Spinal cord (tissue), 10 donors: ENCODE measurements around the gene APBA2. TPM values are rescaled to one million over a fixed set of nuclear protein-coding genes. Genes with fewer than 3 reads are reported as not detected.
A peak's percentile ranks its signal among the peaks of the same experiment; 100 is the strongest.

Source experiments
- DNase-seq, 6 donors: peaks; one replicate each; pipeline versions ENCODE4 v3.0.0 to v3.0.0-alpha.2; 2013 to 2015; ENCODE audit warnings: low spot score in 6 of 6, low read depth in 4 of 6
- H3K27ac ChIP-seq: one replicate; pipeline ENCODE4 v1.5.1; 2013; ENCODE audit warnings: low read depth, low read length, control low read depth
- H3K27me3 ChIP-seq: one replicate; pipeline ENCODE4 v1.6.1; 2013; ENCODE audit warnings: low read length; ENCODE audit not compliant: control insufficient read depth, insufficient read depth
- H3K36me3 ChIP-seq: one replicate; pipeline ENCODE4 v1.6.1; 2013; ENCODE audit warnings: low read length; ENCODE audit not compliant: control insufficient read depth, insufficient read depth
- H3K4me1 ChIP-seq: one replicate; pipeline ENCODE4 v1.6.1; 2013; ENCODE audit warnings: low read length; ENCODE audit not compliant: control insufficient read depth, insufficient read depth
- H3K4me3 ChIP-seq: one replicate; pipeline ENCODE4 v1.5.1; 2013; ENCODE audit warnings: low read depth, low read length, control low read depth
- H3K9me3 ChIP-seq: one replicate; pipeline ENCODE4 v1.6.1; 2013; ENCODE audit warnings: low read length; ENCODE audit not compliant: control insufficient read depth, insufficient read depth
- WGBS: methylation state at CpG from one replicate; pipeline ENCODE4 v1.1.5; 2013; ENCODE audit warnings: missing lambda C conversion rate; ENCODE audit not compliant: insufficient coverage; 5-methylcytosine and 5-hydroxymethylcytosine counted together
- polyA plus RNA-seq, 2 donors: library from polyadenylated mRNA; unstranded; fragments of 120-200 nt; gene quantifications; one replicate each; pipeline ENCODE4 v1.2.1, GENCODE V29; 2013; ENCODE audit not compliant: insufficient read length in 2 of 2
- total RNA-seq, 2 donors: library from RNA; depleted of rRNA in 1 of 2; stranded (reverse); fragments of 120-200 nt in 1 of 2; fragments of >200 nt in 1 of 2; gene quantifications; one replicate each; pipeline versions ENCODE4 v1.2.3 to v1.2.4, GENCODE V29; 2013 to 2014
- donor health status: healthy.

APBA2 gene
- total and polyA plus RNA-seq, 4 donors: 46.2 to 111 (median 89.9) TPM

DNA sequence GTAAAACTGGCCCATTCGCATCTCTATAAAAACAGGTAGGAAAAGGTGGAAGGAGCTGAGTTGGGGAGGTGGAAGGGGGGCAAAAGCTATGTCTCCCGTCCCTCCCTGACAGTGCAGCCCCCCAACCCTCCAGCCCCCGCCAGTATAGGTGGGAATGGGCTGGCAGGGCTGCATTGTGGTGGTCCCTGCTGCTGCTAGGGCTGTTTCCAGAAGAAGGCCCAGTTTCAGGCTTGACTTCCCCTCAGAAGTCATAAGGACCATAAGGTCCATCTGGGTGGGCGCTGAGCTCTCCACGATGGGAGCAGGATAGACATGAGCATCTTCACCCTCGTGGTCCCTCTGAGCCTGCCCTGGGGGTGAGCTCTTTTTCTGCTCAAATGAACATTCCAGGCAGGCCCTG lies 44.2 kb downstream of the APBA2 start:
- Histone ChIP-seq H3K27me3 (no peaks in the 10 kb centered on the region), H3K9me3 (no peaks in the 10 kb centered on the region), H3K4me3 (no peak overlapping the region), H3K27ac (no peak overlapping the region), H3K4me1 (peaks cover 29% of the 10 kb centered on the region), H3K36me3 (peaks cover 8% of the 10 kb centered on the region)
- no peak for DNase-seq
- 94% methylated on average over 2 of the region's 6 CpGs for WGBS

DNA sequence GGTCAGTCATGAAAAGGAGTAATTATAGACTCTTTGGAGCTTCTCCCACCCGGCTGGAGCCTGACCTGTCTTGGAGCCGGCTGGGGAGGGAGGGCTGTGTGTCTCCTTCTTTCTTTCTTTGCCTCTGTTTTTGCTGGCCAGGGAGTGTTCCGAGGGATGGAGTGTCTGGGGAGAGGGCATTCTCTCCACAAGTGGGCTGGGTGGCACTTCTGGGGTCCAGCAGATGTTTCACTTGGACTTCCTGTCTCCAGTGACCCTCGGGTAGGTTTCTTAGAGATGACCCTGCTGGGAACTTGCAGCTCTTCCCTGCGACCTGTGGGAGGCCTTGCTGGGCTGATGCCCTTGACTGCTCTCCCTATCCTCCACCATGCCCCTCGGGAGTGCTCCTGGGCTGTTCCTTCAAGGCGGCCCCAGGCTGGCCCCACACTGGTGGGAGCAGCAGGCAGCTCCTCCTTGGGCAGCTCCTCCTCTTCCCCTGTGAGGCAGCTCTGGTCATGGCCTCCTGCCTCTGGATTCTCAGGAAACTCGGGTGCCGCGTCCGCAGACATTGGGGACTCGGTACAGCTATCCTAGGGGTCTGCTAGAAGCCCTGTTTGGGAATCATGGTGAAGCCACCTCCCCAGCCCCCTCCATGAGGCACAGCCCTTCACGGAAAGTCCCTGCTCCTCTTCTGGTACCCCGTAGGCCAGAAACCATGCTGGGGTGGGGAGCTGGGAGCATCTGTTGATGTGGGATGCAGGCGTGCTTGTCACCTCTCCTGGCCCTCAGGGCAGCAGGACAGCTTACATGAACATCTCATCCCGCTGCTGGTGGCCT lies 44.9 kb downstream of the APBA2 start:
- H3K4me1 ChIP-seq: peaks cover 36% of the 10 kb centered on the region
- no peaks in the 10 kb centered on the region for H3K9me3 ChIP-seq
- no peak for DNase-seq
- H3K27me3 ChIP-seq: no peaks in the 10 kb centered on the region
- H3K27ac ChIP-seq: no peak overlapping the region
- no peak overlapping the region for H3K4me3 ChIP-seq
- H3K36me3 ChIP-seq: peaks cover 11% of the 10 kb centered on the region
- 89% methylated on average over 15 of the region's 16 CpGs for WGBS

DNA sequence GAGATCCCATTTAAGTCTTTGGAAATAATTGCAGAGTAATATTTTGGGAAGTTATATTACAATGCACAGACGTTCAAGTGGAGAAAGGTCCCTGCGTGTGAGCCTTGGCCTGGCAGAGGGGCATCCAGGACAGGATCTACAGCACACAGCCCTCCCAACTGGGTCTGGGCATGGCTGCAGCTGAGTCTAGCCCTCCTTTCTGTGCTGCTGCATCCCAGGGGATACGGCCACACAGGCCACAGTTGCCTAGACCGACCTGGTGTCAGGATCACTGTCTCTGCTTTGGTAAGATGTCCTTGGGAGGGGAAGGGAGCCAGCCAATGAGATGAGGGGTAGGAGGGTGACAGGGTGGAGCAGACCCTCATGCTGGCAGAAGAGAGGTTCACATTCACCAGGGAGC lies 46.1 kb downstream of the APBA2 start:
- H3K36me3 ChIP-seq: peaks cover 15% of the 10 kb centered on the region
- peaks cover 46% of the 10 kb centered on the region for H3K4me1 ChIP-seq
- H3K4me3 ChIP-seq: no peak overlapping the region
- 81% methylated on average over 4 of the region's 4 CpGs for WGBS
- no peak for DNase-seq
- no peaks in the 10 kb centered on the region for H3K9me3 ChIP-seq
- no peaks in the 10 kb centered on the region for H3K27me3 ChIP-seq
- H3K27ac ChIP-seq: no peak overlapping the region

DNA sequence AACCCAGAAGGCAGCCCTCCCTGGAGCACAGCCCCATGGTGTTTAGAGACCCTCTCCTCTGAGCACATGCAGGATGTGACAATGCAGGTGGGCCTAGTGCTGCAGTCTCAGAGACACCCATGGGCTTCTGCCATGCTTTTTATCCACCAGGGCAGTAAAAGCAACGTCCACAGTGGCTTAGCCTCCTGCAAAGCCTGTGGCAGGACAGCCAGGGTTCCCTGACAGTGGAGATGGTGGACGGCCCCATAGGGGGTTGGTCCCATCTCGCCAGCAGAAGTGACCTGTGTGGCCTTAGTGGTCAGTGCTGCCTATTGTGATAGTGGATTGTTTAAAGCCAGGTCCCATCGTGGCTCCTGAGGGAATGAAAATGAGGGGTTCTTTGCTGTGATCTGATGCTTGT lies 46.6 kb downstream of the APBA2 start:
- Histone ChIP-seq H3K36me3 (peaks cover 15% of the 10 kb centered on the region), H3K9me3 (no peaks in the 10 kb centered on the region), H3K27me3 (no peaks in the 10 kb centered on the region), H3K4me1 (peaks cover 51% of the 10 kb centered on the region), H3K27ac (no peak overlapping the region), H3K4me3 (no peak overlapping the region)
- WGBS: 93% methylated on average over 3 of the region's 4 CpGs
- no peak for DNase-seq

DNA sequence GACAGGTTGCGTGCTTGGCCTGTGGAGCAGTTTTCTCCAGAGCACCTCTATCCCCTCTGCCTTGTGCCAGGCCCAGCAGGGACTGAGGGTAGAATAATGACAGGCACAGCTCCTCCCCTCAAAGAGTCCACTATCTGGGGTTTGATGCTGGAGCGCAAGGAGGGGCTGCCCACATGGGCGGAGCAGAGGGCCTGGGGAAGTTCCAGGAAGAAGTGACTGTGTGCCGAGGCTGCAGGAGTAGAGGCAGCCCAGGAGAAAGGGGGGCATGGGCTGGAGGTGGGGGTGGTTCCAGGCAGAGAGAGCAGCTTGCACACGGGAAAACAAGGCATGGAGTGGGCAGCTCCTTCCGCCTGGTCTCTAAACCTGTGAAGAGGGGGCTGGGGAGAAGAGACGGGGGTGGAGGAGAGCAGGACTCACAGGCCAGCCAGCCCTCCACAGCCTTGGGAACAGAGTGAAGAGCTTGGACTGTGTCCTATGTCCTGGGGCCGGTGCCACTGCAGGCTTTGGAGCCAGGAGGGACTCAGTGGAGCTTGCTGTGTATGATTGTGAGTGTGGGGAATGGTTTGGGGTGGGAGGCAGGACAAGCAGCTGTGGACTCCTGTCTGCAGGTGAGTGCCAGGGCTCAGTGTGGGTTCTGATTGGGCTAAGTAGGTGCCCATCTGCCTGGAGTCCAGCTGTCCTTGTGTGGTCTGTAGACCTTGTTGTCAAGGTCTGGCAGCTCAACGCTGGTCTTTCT lies 48.1 kb downstream of the APBA2 start:
- WGBS: 58% methylated on average over 9 of the region's 9 CpGs
- Histone ChIP-seq H3K36me3 (peaks cover 15% of the 10 kb centered on the region), H3K27me3 (no peaks in the 10 kb centered on the region), H3K4me3 (no peak overlapping the region), H3K9me3 (no peaks in the 10 kb centered on the region), H3K4me1 (peaks cover 52% of the 10 kb centered on the region), H3K27ac (no peak overlapping the region)
- peak in 1 of 6 donors; percentile 37 for DNase-seq

DNA sequence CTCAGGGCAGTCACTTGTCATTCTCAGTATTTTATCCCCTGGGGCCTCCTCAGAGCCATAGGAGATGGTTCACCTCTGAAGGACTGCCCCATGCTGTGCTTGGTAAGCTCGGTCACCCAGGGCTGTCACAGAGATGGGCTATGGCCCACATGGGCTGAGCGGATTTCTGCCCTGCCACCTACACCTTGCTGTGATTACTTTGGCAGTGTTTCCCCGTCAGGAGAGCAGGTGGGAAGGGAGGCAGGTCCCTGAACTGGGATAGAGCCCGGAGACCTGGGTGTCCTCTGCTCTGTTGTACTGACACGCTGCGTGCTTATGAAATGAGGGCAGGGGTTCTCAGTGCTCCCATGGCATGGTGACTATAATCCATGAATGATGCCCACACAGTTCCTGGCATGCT lies 48.9 kb downstream of the APBA2 start:
- H3K4me1 ChIP-seq: peaks cover 52% of the 10 kb centered on the region
- no peak for DNase-seq
- 66% methylated on average over 6 of the region's 6 CpGs for WGBS
- H3K36me3 ChIP-seq: peaks cover 17% of the 10 kb centered on the region
- no peak overlapping the region for H3K27ac ChIP-seq
- H3K9me3 ChIP-seq: no peaks in the 10 kb centered on the region
- H3K27me3 ChIP-seq: no peaks in the 10 kb centered on the region
- no peak overlapping the region for H3K4me3 ChIP-seq

DNA sequence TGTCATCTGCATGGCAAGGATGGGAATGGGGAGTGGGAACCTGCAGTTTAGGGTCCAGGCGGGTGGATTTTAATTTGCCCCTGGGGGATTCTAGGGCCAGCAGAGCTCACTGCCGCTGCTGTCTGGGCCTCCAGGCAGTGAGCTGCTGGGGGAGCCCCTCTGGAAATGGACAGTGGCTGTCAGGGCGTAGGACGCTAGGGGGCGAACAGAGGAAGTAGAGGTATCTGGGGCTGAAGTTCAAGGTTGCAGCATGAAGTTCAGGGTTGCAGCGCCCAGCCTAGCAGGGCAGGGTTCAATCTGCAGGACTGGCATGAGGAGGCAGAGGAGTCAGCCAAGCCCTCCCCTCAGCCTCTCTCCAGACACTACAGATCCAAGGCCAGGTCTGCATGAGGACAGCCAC lies 49.5 kb downstream of the APBA2 start:
- no peak overlapping the region for H3K4me3 ChIP-seq
- no peaks in the 10 kb centered on the region for H3K27me3 ChIP-seq
- no peaks in the 10 kb centered on the region for H3K9me3 ChIP-seq
- DNase-seq: no peak
- H3K36me3 ChIP-seq: peaks cover 16% of the 10 kb centered on the region
- 71% methylated on average over 5 of the region's 6 CpGs for WGBS
- peaks cover 47% of the 10 kb centered on the region for H3K4me1 ChIP-seq
- no peak overlapping the region for H3K27ac ChIP-seq

DNA sequence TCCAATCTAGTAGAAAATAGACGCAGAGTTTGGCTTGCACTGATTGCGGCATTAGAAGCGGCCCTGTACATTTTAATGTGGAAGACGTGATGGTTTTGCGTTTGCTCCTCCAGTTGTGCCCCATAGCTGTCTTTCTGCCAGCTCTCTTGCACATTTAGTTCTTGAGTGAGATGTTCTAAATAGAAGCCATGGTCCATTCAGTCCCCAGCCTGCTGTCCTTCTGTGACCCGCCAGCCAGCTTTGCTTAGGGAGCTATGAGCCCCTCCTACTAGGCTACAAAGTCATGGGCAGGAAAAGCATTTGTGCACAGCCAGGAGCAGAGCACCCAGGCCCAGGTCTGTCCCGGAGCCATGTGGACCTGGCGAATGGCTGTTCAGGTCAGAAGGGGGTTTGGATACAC lies 50.3 kb downstream of the APBA2 start:
- DNase-seq: peak in 2 of 6 donors; percentile 61 to 67
- WGBS: 60% methylated on average over 7 of the region's 8 CpGs
- H3K27ac ChIP-seq: peak overlapping the region; percentile 22

DNA sequence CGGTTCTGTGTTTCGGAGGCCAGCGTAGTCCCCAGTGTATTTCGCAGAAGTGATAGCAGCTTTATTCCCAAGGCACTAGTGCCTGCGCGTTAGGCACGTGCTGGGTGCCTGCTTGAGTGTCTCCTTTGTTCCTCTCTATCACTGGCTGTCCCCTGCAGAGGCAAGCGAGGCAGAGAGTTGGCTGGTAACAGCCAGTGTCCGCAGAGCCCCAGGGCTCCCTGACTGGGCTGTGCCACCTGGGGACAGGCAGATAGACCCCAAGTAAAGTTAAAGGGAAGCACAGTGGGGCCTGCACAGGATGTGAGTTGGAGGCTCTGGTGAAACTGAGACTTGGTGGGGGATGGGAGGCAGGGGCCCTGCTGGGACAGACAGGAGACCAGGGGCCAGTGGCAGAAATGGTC lies 50.7 kb downstream of the APBA2 start:
- Histone ChIP-seq H3K4me1 (peaks cover 39% of the 10 kb centered on the region), H3K4me3 (no peak overlapping the region), H3K9me3 (no peaks in the 10 kb centered on the region), H3K36me3 (peaks cover 12% of the 10 kb centered on the region), H3K27ac (peak overlapping the region; percentile 22), H3K27me3 (no peaks in the 10 kb centered on the region)
- WGBS: 53% methylated on average over 9 of the region's 9 CpGs
- DNase-seq: no peak

More for the DNA sequence above, 50.3 kb downstream of the APBA2 start:
- H3K9me3 ChIP-seq: no peaks in the 10 kb centered on the region
- H3K27me3 ChIP-seq: no peaks in the 10 kb centered on the region
- peaks cover 11% of the 10 kb centered on the region for H3K36me3 ChIP-seq
- no peak overlapping the region for H3K4me3 ChIP-seq
- peaks cover 40% of the 10 kb centered on the region for H3K4me1 ChIP-seq

DNA sequence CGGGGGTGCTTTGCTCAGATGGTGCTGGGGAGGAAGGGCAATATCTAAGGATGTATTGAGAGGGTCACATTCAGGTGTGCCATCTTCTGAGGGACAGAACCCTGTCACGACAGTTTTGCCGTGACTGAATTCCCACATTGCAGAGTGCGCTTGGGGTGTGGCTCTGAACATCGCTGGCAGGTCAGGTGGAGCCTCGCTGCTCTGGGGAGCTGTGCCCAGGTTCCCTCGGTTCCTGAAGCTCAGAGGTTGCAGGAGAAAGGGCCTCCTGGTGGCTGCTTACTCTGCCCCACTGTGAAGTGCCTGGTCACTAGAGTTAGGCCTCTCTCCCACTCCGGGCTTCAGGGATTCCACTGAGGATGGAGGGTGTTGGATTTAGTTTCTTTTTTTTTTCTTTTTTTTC lies 51.5 kb downstream of the APBA2 start:
- no peaks in the 10 kb centered on the region for H3K9me3 ChIP-seq
- H3K27ac ChIP-seq: no peak overlapping the region
- 90% methylated on average over 7 of the region's 8 CpGs for WGBS
- peaks cover 39% of the 10 kb centered on the region for H3K4me1 ChIP-seq
- no peak overlapping the region for H3K4me3 ChIP-seq
- H3K27me3 ChIP-seq: no peaks in the 10 kb centered on the region
- H3K36me3 ChIP-seq: peaks cover 17% of the 10 kb centered on the region
- DNase-seq: no peak
